GM18517 (cell line): Measurements from ENCODE around the gene CAVIN2.
"Not testable (repeated sequence)": the region's sequence is repeated elsewhere in the genome, so short reads cannot be mapped to it uniquely, and the experiment has no call there.

ENCODE experiments used
- ATAC-seq: cut with Tn5 transposase; IDR thresholded peaks from one replicate; pipeline ENCODE4 v1.9.1; 2021; ENCODE audit warnings: mild to moderate bottlenecking, moderate library complexity; ENCODE audit not compliant: unreplicated experiment

CAVIN2 gene

GRCh38 chr2:191803007-191803406 lies 43.9 kb downstream of the CAVIN2 start:
- no peak for ATAC-seq

GRCh38 chr2:191802180-191802579 lies 44.7 kb downstream of the CAVIN2 start:
- ATAC-seq, result no peak

- ATAC-seq, result no peak
These were observed 46.0 kb downstream of the CAVIN2 start for GRCh38 chr2:191800874-191801273.

GRCh38 chr2:191799526-191799925 lies 47.4 kb downstream of the CAVIN2 start:
- no peak for ATAC-seq

GRCh38 chr2:191797942-191798876 lies 48.7 kb downstream of the CAVIN2 start:
- no peak for ATAC-seq

GRCh38 chr2:191797500-191797899 lies 49.4 kb downstream of the CAVIN2 start:
- ATAC-seq, result no peak

GRCh38 chr2:191795715-191796114 lies 51.2 kb downstream of the CAVIN2 start:
- ATAC-seq, result no peak

- no peak for ATAC-seq
These were observed 54.8 kb downstream of the CAVIN2 start for GRCh38 chr2:191791953-191792560.

GRCh38 chr2:191790737-191791136 lies 56.2 kb downstream of the CAVIN2 start:
- ATAC-seq, result no peak

GRCh38 chr2:191789796-191790195 lies 57.1 kb downstream of the CAVIN2 start:
- ATAC-seq, result no peak

GRCh38 chr2:191786694-191787093 lies 60.2 kb downstream of the CAVIN2 start:
- ATAC-seq, result no peak

- not testable (repeated sequence) for ATAC-seq
These were observed 61.2 kb downstream of the CAVIN2 start for GRCh38 chr2:191785651-191786050.
